SJSA1 (cell line): ENCODE results near the gene TMEM59. TPM values are rescaled to one million over a fixed set of nuclear protein-coding genes. Genes with fewer than 3 reads are reported as not detected.
A peak's percentile ranks its signal among the peaks of the same experiment; 100 is the strongest.
"Not testable (repeated sequence)": the region's sequence is repeated elsewhere in the genome, so short reads cannot be mapped to it uniquely, and the experiment has no call there.

Experiments
- DNase-seq, 2 experiments: peaks; one replicate each; pipeline ENCODE4 v3.0.0-alpha.2; 2015 to 2020; ENCODE audit warnings: low spot score in 2 of 2, low read depth in 1 of 2
- H3K27ac ChIP-seq: fragments of 250-450 bp; sonication (Bioruptor Pico); 2 replicates; pipeline ENCODE4 v1.5.1; 2020; ENCODE audit warnings: mild to moderate bottlenecking, moderate library complexity
- H3K27me3 ChIP-seq: fragments of 250-450 bp; sonication (Bioruptor Pico); replicated peaks from 2 replicates; pipeline ENCODE4 v1.5.1; 2020; ENCODE audit warnings: mild to moderate bottlenecking, moderate library complexity
- H3K36me3 ChIP-seq: fragments of 250-450 bp; sonication (Bioruptor Pico); 2 replicates; pipeline ENCODE4 v1.5.1; 2020; ENCODE audit warnings: mild to moderate bottlenecking
- H3K4me1 ChIP-seq: fragments of 250-450 bp; sonication (Bioruptor Pico); replicated peaks from 2 replicates; pipeline ENCODE4 v1.6.1; 2021; ENCODE audit warnings: mild to moderate bottlenecking
- H3K4me3 ChIP-seq: fragments of 250-450 bp; sonication (Bioruptor Pico); 2 replicates; pipeline ENCODE4 v1.5.1; 2020; ENCODE audit warnings: mild to moderate bottlenecking
- H3K9me3 ChIP-seq: fragments of 250-450 bp; sonication (Bioruptor Pico); replicated peaks from 2 replicates; pipeline ENCODE4 v1.5.1; 2020; ENCODE audit warnings: mild to moderate bottlenecking
- total RNA-seq: library from RNA; depleted of rRNA; stranded (reverse); fragments of >200 nt; shearing (Covaris generic); gene quantifications from 2 replicates; pipeline ENCODE4 v1.2.3, GENCODE V29; 2014

The TMEM59 gene
- total RNA-seq, 1 experiment from 2014 or later = 384 TPM

GRCh38 chr1:54081306-54082270 lies 28.6 kb upstream of the TMEM59 start:
- H3K4me3 ChIP-seq = no peak overlapping the region
- no peaks in the 10 kb centered on the region for H3K27me3 ChIP-seq
- peak; percentile 44 to 69 for DNase-seq
- H3K9me3 ChIP-seq = 0 out of 2 replicates have a peak, but pooled peaks cover 2% of the 10 kb centered on the region
- no peak overlapping the region for H3K27ac ChIP-seq
- 0 out of 2 replicates have a peak, but pooled peaks cover 3% of the 10 kb centered on the region for H3K4me1 ChIP-seq
- no peaks in the 10 kb centered on the region for H3K36me3 ChIP-seq

- H3K27me3 ChIP-seq = no peaks in the 10 kb centered on the region
- H3K4me3 ChIP-seq = no peak overlapping the region
- H3K36me3 ChIP-seq = no peaks in the 10 kb centered on the region
- H3K9me3 ChIP-seq = 0 out of 2 replicates have a peak, but pooled peaks cover 2% of the 10 kb centered on the region
- 0 out of 2 replicates have a peak, but pooled peaks cover 3% of the 10 kb centered on the region for H3K4me1 ChIP-seq
- H3K27ac ChIP-seq = no peak overlapping the region
- no peak for DNase-seq
These were observed 27.6 kb upstream of the TMEM59 start for GRCh38 chr1:54080598-54081049.

- H3K9me3 ChIP-seq = no peaks in the 10 kb centered on the region
- 0 out of 2 replicates have a peak, but pooled peaks cover 3% of the 10 kb centered on the region for H3K4me1 ChIP-seq
- H3K36me3 ChIP-seq = no peaks in the 10 kb centered on the region
- no peak for DNase-seq
- H3K4me3 ChIP-seq = no peak overlapping the region
- no peak overlapping the region for H3K27ac ChIP-seq
- no peaks in the 10 kb centered on the region for H3K27me3 ChIP-seq
These were observed 24.4 kb upstream of the TMEM59 start for GRCh38 chr1:54077359-54077758.

GRCh38 chr1:54070171-54070837 lies 17.3 kb upstream of the TMEM59 start:
- Histone ChIP-seq H3K36me3 (no peaks in the 10 kb centered on the region; the same call in 1 of the 2 replicates), H3K4me3 (no peak overlapping the region), H3K27ac (no peak overlapping the region), H3K4me1 (peaks cover 7% of the 10 kb centered on the region), H3K27me3 (no peaks in the 10 kb centered on the region), H3K9me3 (no peaks in the 10 kb centered on the region)
- DNase-seq = peak in 1 of 2 experiments; percentile 60

- Histone ChIP-seq H3K27me3 (no peaks in the 10 kb centered on the region), H3K36me3 (no peaks in the 10 kb centered on the region; the same call in 1 of the 2 replicates), H3K9me3 (no peaks in the 10 kb centered on the region), H3K4me1 (peaks cover 7% of the 10 kb centered on the region), H3K4me3 (no peak overlapping the region), H3K27ac (no peak overlapping the region)
- DNase-seq = no peak
These were observed 16.8 kb upstream of the TMEM59 start for GRCh38 chr1:54069791-54070170.

GRCh38 chr1:54064299-54064698 lies 11.3 kb upstream of the TMEM59 start:
- Histone ChIP-seq H3K4me3 (no peak overlapping the region), H3K27me3 (no peaks in the 10 kb centered on the region), H3K9me3 (no peaks in the 10 kb centered on the region), H3K27ac (no peak overlapping the region), H3K4me1 (no peaks in the 10 kb centered on the region), H3K36me3 (no peaks in the 10 kb centered on the region)
- DNase-seq = no peak

- no peak for DNase-seq
- Histone ChIP-seq H3K9me3 (no peaks in the 10 kb centered on the region), H3K27ac (no peak overlapping the region), H3K36me3 (peaks cover 3% of the 10 kb centered on the region; the same call in 1 of the 2 replicates), H3K27me3 (no peaks in the 10 kb centered on the region), H3K4me1 (peaks cover 13% of the 10 kb centered on the region), H3K4me3 (peak overlapping the region; percentile 70)
These were observed 1.4 kb upstream of the TMEM59 start for GRCh38 chr1:54054438-54054749.

- Histone ChIP-seq H3K27ac (peak overlapping the region; percentile 75), H3K27me3 (no peaks in the 10 kb centered on the region), H3K4me1 (peaks cover 13% of the 10 kb centered on the region), H3K36me3 (peaks cover 3% of the 10 kb centered on the region; the same call in 1 of the 2 replicates), H3K4me3 (peak overlapping the region; percentile 70), H3K9me3 (no peaks in the 10 kb centered on the region)
- no peak for DNase-seq
These were observed 887 bp upstream of the TMEM59 start for GRCh38 chr1:54053745-54054437.

GRCh38 chr1:54052431-54052933 lies 522 bp downstream of the TMEM59 start:
- Histone ChIP-seq H3K4me1 (peaks cover 13% of the 10 kb centered on the region), H3K27me3 (no peaks in the 10 kb centered on the region), H3K36me3 (peaks cover 3% of the 10 kb centered on the region; the same call in 1 of the 2 replicates), H3K27ac (peak overlapping the region; percentile 75), H3K4me3 (peak overlapping the region; percentile 70), H3K9me3 (no peaks in the 10 kb centered on the region)
- DNase-seq = peak; percentile 51 to 64

- H3K9me3 ChIP-seq = no peaks in the 10 kb centered on the region
- H3K4me3 ChIP-seq = peak overlapping the region; percentile 70
- H3K27ac ChIP-seq = peak overlapping the region; percentile 75
- H3K27me3 ChIP-seq = no peaks in the 10 kb centered on the region
- peaks cover 3% of the 10 kb centered on the region; the same call in 1 of the 2 replicates for H3K36me3 ChIP-seq
- DNase-seq = peak in 1 of 2 experiments; percentile 61
- H3K4me1 ChIP-seq = peaks cover 13% of the 10 kb centered on the region
These were observed 1.0 kb downstream of the TMEM59 start for GRCh38 chr1:54051933-54052430.

- H3K4me3 ChIP-seq, DNase-seq, H3K27ac ChIP-seq, H3K36me3 ChIP-seq, H3K27me3 ChIP-seq, H3K9me3 ChIP-seq: not testable (repeated sequence)
- peaks cover 13% of the 10 kb centered on the region for H3K4me1 ChIP-seq
These were observed 2.6 kb downstream of the TMEM59 start for GRCh38 chr1:54050435-54050834.

GRCh38 chr1:54047384-54048305 lies 5.4 kb downstream of the TMEM59 start:
- Histone ChIP-seq H3K9me3 (no peaks in the 10 kb centered on the region), H3K4me1 (peaks cover 6% of the 10 kb centered on the region; the same call in 1 of the 2 replicates), H3K36me3 (peaks cover 4% of the 10 kb centered on the region), H3K27me3 (no peaks in the 10 kb centered on the region), H3K27ac (no peak overlapping the region), H3K4me3 (no peak overlapping the region)
- no peak for DNase-seq
